Effector CD4-positive, alpha-beta T cell (primary cell): ENCODE results near the gene NOS1.
A peak's percentile ranks its signal among the peaks of the same experiment; 100 is the strongest.
"Not testable (repeated sequence)": the region's sequence is repeated elsewhere in the genome, so short reads cannot be mapped to it uniquely, and the experiment has no call there.

Experiments
- DNase-seq: peaks from one replicate; pipeline ENCODE4 v3.0.0-alpha.2; 2020

Gene NOS1

DNA sequence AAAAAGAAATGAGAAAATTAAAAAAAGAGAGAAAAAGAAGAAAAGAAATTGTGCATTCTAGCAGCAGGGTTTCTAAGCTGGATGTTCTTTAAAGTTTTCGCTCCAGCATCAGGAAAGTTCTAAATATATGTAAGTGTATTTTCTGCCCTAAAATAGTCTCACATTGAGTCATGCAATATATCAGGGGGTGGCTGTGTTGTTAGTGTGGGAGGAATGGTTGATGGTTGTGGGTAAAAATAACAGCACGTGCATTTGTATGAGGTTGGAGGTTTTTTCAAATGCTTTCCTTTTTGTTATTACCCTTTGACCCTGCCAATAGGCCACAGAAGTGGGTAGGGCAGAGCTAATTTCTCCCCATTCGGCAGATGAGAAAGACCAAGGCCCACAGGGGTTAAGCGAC lies 106.0 kb downstream of the NOS1 start:
- DNase-seq, result no peak

- no peak for DNase-seq
Observed at GRCh38 chr12:117243488-117243887, 117.9 kb downstream of the NOS1 start.

DNA sequence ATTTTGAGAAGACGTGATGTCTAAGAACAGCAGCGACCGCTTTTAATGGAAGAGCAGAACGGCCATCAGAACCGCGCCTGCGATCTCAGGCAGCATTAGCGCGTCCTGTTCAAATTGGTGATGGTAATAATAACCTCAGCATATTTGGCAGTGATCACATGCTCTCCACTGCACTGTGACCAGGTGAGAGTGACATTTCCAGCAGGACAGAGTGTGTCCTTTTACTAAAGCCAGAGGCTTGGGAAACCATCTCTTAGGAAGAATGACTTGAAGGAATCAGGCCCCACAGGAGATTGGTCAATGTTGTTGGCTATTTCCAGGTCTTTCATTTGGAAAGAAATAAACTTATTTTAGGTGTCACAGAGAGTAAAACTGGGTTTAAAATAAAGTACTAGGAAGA lies 119.7 kb downstream of the NOS1 start:
- no peak for DNase-seq

DNA sequence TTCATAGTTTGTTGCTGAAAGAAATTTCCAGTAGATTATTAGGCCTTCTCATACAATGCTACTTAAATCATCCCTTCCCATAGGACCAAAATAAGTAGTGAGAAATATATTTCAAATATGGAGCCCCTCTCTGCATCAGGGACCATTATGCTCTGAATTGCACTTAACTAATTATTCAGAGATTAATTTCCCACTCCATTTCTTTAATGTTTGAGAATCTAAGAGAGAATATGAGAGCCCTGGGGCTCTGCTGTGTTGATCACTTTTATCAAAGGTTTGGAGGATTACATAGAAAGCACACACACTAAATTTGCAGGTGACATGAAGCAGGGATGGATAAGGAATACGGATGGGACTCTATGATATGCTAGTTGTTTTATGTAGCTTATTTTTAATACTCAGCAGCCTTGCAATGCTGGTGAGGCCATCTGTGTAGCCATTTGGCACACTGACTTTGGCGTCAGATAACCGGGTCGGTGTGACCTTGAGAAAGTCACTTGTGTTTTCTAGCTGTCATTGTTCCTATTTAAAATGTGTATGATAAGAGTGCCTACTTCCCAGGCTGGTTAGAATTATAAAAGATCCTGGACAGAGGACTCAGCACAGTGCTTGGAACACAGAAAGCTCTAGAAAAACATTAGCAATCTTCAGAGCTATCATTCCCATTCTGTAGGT lies 121.2 kb downstream of the NOS1 start:
- no peak for DNase-seq

DNA sequence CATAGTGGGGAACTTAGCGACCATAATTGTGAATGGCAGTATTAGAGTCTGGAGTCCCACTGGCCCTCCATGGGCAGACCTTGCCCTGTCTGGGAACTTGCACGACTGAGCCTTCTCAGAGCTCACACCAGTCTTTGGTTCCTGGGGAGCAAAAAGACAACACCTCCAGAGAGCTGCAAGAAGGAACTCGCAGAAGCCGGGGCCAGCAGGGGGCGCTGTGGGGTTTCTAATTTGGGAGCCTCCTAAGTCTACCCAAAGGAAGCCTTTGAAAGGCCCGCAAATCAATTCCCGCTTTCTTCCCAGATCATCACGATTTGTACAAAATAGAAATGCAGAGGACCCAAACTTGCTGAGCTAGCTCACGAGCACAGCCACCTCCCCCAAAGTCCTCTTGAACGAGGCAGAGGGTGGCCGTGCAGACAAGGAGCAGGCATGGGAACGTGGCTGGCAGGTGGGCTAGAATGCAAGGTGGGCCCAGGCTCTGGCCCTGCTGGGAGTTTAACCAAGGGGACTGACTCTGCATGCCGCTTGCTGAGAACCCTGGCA lies 124.9 kb downstream of the NOS1 start:
- DNase-seq, result peak; percentile 64

DNA sequence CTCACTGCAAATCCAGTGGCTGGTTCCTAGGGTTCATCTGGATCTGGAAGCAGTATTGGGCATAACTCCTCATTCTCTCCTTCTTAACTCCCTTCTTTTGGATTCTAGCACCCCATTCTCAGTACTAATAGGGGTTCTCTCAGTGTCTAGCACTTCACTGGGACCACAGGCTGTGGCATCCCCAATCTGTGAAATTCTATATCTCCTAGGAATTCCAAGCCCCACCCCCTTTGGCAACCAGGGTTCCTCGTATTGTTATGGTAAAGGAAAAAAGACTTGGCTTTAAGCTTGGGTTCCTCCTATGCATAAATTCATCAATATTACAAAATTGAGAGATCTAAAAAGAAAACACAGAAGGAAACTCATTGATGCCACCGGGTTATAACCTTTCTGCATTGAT lies 126.2 kb downstream of the NOS1 start:
- no peak for DNase-seq

DNA sequence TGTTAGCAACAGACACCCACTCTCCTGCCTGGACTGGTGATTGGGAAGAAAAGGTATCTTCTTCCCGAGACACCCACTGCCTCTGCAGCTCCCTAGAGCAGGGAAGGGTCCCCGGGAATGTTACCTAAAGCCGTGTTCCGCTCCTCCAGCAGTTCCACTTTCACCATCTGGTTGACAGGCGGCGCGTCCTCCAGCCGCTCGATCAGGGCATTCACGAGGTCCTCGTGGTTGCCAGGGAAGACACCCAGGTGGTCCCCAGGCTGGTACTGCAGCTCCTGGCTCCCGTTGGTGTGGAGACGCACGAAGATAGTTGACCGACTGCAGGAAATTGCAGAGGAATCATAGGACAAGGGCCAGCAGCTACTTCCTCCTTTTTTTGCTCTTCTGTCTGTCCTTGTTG lies 127.0 kb downstream of the NOS1 start:
- DNase-seq, result no peak

GRCh38 chr12:117231750-117232149 lies 129.7 kb downstream of the NOS1 start:
- no peak for DNase-seq

- DNase-seq, result no peak
Observed at GRCh38 chr12:117228239-117228638, 133.2 kb downstream of the NOS1 start.

DNA sequence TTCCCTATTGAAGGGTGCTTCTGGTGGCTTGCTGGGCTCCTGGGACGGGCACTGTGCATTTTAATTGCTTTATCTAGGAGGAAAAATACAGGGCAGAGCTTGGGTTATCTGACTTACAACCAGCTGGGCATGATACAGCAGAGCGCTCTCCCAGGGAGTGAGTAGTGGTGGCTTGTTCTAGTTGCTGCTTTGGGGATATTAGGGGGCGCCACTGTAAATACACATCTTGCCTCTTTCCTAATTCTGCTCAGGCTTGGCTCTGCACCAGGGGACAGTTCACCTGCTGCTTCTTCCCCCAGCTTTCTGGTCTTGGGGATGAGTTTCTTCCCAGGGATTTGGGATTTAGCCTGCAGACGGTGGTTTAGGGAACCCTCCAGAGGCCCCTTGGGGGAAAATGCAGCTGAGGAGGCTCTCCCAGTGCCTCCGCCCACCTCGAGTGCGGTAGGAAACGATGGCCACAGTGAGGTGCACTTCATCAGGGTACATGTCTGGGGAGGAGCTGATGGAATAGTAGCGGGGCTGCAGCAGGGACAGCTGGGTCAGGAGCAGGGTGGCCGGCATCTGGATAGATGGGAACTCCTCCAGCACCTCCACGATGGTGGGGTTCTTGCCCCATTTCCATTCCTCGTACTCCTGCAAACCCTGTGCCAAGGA lies 134.3 kb downstream of the NOS1 start:
- no peak for DNase-seq

DNA sequence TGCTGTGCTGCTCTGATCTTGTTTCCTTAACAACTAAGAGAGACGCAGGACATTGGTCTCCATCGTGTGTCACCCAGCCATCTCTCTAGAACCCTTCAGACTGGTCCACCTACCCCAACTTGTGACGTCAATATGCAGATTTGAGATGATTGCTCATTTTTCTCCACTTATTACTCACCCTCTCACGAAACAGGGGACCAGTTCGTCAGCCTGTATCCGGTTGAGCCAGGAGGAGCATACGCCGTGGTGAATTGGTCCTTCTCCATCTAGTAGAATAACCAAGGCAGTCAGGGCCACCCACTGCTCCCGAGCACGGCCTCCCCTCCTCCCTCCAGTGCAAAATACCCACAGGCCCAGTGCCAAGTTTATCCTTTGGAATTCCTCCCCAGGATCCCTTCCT lies 134.9 kb downstream of the NOS1 start:
- no peak for DNase-seq

GRCh38 chr12:117225179-117225578 lies 136.2 kb downstream of the NOS1 start:
- no peak for DNase-seq

DNA sequence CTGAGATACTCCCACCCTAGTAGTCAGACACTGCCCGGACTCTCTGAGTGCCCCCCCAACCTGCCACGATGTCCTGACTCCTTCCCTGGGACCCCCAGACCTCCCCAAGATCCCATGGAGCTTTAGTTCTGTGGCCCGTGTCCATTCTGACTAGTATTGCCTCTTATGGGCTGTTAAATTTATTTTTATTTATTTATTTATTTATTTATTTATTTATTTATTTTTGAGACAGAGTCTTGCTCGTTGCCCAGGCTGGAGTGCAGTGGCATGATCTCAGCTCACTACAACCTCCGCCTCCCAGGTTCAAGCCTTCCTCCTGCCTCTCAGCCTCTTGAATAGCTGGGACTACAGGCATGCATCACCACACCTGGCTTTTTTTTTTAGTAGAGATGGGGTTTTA lies 140.5 kb downstream of the NOS1 start:
- DNase-seq, result not testable (repeated sequence)

DNA sequence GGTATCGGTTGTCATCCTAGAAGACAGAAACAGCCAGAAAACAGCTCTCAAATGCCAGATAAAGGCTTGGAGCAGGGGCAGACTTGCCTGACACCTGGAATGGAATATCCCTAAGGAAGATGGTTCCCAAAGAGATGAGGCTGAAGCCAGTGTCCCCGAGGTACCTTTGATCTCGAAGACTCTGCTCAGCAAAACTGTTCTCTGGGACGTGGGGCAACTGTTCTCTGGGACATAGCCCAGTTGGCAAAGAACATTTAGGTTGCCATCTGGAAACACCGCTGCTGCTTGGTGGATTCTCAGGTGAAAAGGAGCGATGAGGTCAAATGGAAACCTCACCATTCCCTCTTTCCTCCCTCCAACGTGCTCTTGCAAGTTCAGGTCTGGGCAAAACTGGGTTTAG lies 143.3 kb downstream of the NOS1 start:
- DNase-seq, result no peak

- no peak for DNase-seq
Observed at GRCh38 chr12:117216686-117217085, 144.7 kb downstream of the NOS1 start.

DNA sequence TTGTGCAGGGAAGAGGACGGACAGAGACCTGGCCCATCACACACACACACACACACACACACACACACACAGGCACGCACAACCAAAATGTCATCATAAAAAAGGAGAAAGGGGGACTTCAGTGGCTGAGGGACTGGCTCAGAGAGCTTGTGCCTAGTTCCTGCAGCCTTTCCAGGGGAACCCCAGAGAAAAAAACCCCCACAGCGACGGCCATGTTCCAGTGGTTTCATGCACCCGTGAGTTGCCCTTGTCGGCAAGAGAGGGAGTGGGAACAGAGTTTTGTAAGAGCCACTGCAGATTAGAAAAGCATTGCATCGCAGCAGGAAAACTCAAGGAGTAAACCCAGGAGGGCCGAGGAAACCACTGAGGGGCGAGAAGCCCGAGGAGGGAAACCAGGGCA lies 146.6 kb downstream of the NOS1 start:
- no peak for DNase-seq

DNA sequence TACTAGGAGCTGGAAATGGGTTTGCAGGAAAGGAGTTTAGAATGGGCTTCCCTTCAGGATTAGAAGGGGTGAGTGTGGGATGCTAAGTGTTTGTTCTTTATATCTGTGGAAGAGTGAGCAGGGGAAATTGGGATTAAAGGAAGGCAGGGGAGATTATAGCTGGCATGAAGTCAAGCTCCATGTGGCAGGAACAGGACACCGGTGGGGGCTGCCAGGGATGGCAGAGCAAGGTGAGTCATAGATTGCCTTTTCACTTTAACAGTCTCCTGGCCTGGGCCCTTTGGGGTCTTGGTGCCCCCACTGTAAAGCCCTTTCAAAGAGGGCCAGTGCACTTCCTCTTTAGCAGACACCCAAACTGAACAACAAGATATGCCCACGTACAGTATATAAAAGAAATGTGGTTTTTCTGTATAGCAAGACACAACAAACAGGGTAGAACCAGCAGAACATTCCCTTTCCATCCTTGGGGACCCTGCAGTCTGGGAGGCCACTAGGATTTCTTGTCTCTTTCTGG lies 148.1 kb downstream of the NOS1 start:
- no peak for DNase-seq

DNA sequence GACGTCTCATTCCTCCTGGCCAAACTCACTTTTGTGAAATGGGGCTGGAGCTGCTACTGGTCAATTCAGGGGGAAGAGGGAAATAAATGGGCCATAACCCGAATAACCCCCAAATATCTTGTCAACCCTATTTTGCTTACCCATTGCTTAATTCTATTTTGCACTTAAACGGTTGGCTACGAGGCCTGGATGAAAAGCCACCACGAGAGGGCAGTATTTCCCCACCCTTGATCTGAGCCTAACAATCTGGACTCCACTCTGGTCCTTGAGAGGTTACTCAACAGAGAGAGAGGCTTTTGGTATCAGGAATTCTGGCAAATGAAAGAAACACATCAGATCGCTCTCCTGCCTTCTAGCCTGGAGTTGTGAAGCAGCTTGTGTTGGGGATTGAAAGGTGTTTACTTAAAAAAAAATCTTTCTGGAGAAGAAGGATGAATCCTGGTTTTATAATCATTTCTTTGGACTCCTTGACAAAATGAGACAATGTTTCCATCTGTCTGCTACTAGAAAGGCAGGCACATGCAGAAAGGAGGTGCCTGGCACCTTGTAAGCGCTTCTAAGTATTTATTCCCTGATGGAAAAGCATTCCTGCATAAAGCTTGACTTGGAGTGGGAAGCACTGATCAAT lies 148.7 kb downstream of the NOS1 start:
- DNase-seq, result peak; percentile 45

- no peak for DNase-seq
Observed at GRCh38 chr12:117210266-117210918, 151.0 kb downstream of the NOS1 start.

DNA sequence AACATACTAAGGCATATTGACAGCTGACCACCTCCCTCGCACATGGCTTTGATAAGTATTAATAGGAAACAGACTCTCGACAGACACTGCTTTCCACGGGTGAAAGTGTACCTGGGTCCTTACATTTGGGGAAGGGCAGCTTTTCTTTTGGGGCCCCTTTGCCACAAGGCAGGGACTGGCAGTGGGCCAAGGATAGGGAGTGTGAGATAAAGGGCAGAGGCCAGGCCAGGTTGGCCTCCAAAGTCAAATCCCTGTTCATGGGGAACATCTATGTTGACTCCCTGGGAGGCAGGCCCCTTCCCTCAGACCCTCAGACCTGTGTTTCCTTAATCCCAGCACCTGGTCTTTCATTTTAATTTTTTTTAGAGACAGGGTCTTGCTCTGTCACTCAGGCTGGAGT lies 151.8 kb downstream of the NOS1 start:
- no peak for DNase-seq

GRCh38 chr12:117208811-117209455 lies 152.5 kb downstream of the NOS1 start:
- no peak for DNase-seq

DNA sequence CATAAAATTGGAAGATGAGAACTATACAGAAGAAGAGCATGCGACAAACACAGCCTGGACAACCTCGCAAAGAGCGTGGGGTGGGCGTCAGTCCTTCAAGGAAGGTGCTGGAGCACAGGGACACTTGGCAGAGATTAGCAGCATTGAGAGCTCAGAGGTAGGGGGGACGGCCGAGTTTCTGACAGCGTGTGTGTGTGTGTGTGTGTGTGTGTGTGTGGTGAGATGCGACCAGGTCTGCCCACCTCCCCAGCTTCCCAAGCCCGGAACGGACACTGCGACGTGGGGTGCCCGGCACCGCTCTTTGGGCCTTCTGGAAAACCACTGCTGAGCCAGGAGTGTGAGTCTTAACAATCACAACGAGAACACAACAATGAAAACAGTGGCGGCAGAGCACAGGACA lies 153.2 kb downstream of the NOS1 start:
- DNase-seq, result no peak

DNA sequence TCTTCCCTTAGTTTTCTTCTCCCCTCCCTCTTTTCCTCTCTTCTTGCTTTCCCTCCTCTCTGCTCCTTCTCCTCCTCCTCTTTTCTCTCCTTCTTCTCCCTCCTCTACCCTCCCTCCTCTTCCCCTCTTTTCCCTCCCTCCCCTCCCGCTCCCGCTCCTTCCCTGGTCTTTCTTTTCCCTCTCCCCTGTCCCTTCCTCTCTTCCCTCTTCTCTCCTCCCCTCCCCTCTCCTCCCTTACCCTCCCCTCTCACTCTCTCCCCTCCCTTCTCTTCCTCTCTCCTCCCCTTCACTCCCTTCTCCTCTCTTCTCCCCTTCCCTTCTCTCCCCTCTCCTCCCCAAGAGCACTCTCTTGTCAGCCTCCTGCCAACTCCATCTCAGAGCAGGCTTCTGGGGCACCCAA lies 153.8 kb downstream of the NOS1 start:
- no peak for DNase-seq
